Adrenal gland (tissue), 5 donors: Measurements from ENCODE around the gene TANK.

ENCODE experiments used
- POLR2A ChIP-seq, 2 donors: fragments of 450-650 bp; IDR thresholded peaks; one replicate each; pipeline ENCODE4 v1.6.1; 2017; ENCODE audit warnings: antibody characterized with exemption in 2 of 2, mild to moderate bottlenecking in 2 of 2, moderate library complexity in 1 of 2
- TF ChIP-seq, protein P1 (sequence below), 6 experiments: fragments of 450-650 bp in 4 of 6; fragments of 200-600 bp in 2 of 6; sonication (generic) in 1 of 6; IDR thresholded peaks; 1 replicate in 5 of 6; 2 replicates in 1 of 6; pipeline versions ENCODE4 v1.5.1 to v1.8.0; 2016 to 2021; ENCODE audit warnings: antibody characterized with exemption in 6 of 6, mild to moderate bottlenecking in 2 of 6, moderate library complexity in 1 of 6
- donor health status: DM: no; HTN: no; CAD: no.

DNA sequence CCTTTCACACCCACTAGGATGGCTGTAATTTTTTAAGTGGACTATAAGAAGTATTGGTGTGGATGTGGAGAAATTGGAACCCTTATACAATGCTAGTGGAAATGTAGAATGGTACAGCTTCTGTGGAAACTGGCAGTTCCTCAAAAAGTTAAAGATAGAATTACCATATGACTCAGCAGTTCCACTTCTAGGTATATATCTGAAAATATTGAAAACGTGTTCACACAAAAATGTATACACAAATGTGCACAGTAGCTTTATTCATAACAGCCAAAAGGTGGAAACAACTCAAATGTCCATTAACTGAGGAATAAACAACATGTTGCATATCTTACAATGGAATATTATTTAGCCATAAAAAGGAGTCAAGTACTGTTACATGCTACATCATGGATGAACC lies 17.7 kb downstream of the TANK start:
- TF ChIP-seq, protein P1, sequence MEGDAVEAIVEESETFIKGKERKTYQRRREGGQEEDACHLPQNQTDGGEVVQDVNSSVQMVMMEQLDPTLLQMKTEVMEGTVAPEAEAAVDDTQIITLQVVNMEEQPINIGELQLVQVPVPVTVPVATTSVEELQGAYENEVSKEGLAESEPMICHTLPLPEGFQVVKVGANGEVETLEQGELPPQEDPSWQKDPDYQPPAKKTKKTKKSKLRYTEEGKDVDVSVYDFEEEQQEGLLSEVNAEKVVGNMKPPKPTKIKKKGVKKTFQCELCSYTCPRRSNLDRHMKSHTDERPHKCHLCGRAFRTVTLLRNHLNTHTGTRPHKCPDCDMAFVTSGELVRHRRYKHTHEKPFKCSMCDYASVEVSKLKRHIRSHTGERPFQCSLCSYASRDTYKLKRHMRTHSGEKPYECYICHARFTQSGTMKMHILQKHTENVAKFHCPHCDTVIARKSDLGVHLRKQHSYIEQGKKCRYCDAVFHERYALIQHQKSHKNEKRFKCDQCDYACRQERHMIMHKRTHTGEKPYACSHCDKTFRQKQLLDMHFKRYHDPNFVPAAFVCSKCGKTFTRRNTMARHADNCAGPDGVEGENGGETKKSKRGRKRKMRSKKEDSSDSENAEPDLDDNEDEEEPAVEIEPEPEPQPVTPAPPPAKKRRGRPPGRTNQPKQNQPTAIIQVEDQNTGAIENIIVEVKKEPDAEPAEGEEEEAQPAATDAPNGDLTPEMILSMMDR (IDR thresholded peaks at IDR 0.05), result no peak
- no peak for TF ChIP-seq POLR2A (IDR thresholded peaks at IDR 0.05)
